Fibroblast of skin of right biceps (primary cell): ENCODE measurements around the gene TCF4.

ENCODE experiments used
- DNase-seq: peaks from one replicate; pipeline ENCODE4 v3.0.0-alpha.2; 2013

The TCF4 gene

DNA sequence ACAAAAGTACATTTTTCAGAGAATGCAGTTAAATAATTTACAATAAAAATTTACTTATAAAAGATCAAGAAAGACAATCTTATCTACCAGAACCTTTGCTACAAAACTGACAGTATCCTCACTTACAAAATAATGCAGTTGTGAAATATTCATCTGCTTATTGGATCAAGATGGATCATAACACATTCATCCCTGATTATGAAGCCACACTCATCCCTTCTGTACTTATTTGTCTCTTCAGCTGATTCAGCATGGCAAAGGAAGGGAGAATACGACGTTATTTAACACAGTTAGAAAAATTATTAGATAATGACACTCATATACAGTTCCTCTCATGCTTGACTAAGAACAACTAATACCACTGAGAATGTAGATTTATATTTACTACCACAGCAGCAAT is 46.4 kb downstream of the TCF4 start:
- DNase-seq, result peak; percentile 45

DNA sequence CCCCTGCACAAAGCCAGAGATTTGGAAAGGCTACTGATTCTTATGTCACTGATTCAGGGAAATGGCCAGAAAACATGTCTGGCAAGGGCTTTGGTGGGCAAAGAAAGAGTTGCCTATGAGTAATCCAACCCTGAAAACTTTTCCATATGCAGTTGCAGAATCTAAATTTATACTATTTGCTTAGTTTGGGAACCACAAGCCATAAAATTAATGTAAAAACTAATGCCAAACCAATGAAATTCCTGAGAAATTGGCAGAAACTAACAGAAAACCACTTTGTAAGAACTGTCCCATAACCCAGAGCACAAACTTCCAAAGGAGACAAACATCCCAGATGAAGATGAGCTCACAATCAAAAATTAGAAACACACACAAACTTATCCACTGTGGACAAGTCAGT is 48.8 kb downstream of the TCF4 start:
- peak; percentile 68 for DNase-seq

DNA sequence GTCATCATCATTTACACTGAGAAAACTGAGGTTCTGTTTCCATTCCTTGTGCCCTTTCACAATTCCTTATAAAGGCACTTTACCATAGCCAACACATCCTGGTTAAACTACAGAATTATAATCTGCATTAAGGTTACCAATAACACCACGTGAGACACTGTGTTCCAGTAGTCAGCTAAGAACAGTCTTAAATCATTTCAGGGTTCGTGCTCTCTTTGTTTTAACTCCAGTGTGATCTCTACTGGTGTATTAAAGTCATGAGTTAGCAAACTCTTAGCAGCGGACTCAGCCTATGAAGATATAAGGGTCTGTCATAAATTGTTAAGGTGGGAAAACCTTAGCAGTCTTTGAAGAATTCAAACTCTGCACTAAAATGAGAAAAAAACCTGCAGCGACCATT is 53.0 kb downstream of the TCF4 start:
- no peak for DNase-seq

DNA sequence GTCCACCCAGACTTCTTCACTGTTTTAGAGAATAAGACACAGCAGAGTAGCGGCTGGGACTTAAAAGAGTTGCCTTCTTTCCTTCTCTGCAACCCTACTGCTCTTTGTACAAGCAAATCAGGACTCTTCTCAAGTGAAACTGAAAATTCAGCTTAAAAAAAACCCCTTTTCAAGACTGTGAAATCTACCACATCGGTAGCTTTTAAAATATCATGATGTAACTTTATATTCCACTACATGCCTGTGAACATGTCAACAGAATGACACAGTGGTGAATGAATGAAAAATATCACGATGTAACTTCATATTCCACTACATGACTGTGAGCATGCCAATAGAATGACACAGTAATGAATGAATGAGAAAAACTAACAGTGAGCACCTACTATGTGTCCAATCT is 53.4 kb downstream of the TCF4 start:
- peak; percentile 67 for DNase-seq

DNA sequence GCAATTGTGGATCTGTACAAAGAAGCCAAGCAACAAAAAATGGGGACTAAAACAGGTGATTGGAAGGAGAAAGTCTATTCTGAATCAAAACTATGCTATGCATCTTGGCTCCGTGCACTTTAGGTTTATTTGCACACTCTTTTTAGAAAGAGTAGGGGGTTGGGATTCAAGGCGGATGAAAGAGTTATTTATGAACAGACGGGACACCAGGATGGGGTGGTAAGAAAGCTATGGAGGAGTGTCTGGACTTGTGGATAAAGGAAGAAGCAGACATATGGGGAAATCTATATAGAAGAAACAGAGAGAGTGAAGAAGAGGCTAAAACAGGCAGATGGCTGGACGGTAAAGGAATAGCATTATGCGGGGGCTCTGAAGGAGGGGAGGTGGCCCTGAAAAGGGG is 57.8 kb downstream of the TCF4 start:
- DNase-seq, result no peak

DNA sequence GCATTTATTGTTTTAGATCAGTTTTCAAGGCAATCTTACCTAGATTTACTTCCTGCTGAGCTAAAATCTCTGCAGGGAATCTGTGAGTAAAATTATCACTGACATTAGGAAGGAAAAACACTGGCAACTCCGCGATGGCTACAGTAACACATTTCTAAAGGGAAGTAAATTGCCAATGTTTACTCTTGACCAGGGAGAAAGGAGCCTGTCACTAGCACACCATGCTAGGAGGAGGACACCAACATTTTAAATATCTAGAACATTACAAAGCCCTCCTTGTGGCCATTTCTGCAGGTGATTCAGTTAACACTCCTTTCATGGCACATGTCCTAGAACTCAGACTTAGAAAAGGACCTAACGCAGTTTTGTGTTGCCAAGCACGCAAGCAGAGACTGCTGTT is 58.4 kb downstream of the TCF4 start:
- no peak for DNase-seq

DNA sequence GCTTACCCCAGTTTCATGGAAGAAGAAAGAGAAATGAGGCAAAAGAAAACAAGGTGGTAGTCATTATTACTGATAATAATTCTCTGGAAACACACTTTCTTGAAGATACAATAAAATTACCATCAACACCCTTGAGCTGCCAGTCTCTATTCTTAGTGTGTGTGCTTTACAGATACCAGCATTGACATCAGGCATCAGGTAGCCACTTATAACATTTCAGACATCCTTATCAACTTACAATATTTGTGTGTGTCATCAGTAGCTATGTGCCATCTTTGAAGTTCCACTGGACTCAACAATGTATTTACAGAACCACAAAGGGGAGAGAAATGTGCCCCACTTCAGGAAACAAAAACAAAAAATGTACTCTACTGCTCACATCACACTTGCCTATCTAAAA is 62.1 kb downstream of the TCF4 start:
- no peak for DNase-seq

DNA sequence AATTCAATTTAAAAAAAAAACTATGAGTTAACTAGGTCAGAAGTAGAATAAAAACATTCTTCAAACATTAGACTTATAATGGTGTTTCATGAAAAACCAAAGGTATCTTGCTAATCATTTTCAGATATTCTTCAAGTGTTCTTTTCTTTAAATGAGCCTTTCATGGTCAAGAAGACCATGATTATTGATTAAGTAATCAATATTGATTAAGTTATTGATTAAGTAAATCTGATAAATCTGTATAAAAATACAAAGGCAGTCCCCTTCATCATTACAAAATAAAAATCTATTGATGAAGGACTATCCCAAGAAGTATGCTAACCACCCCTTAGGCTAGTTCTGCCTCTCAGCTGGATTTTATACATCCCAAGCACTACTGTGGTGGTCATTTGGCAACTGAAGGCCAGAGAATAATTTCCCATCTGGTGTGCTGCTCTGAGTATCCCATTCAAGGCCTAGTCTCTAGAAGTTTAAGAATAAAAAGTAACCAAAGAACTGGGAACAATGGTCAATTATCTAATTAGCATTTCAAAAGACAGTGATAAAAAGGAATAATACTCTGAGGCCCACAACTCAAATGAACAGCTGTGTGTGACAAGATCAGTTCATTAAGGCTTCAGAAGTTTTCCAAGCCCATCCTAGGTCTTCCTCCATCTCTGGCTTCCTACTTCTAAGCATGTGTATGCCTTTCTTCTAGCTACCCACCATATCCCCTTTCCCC is 63.5 kb downstream of the TCF4 start:
- DNase-seq, result no peak

DNA sequence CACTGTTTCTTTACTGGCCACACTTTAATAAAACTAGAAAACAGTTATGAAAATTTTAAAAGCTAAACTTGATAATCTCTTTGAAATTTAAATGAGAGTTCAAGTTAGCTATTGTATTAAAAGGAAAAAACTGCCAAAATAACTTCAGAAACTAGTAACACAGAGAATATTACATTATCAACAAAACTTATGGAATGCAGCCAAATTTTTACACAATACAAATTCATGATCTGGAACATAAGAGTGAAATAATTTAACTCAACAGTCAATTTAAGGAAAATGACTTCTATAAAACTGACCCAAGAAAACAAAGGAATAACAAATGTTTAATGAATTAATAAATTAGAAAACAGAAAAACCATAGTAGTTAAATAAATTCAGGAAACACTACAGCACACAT is 65.0 kb downstream of the TCF4 start:
- DNase-seq, result no peak

DNA sequence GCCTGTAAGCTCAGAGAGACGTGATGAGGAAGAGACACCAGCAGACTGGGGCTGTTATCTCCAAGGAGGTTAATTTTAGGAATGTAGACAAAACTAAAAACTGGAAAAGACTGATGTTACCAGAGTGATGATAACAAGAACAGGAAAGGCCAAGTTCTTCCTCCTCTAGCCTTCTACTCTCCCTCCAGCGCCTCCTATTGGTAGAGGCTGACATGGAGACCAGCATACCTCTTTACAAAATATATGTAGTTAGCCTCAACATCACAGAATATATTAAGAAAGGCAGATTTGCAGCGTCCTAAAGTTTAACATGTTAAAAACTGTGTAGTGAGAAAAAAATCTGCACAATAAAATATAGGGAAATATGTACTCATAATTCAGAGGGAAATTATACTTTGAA is 66.0 kb downstream of the TCF4 start:
- no peak for DNase-seq

DNA sequence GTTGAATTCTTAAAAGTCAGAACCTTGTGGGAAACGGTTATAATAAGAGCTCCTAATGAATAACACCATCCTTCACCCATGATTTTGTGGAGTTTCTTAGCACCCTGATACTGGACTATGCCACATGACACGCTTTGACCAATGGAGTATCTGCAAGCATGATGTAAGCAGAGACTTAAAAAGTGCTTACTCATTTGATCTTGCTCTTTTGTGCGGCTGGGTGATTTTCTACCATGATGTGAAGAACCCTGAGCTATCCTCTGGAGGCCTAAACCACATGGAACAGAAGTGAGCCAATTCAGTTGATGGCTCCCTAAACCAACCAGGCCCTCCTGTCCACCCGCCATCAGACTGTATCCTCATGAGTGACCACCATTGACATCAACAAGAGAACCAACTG is 70.9 kb downstream of the TCF4 start:
- no peak for DNase-seq

DNA sequence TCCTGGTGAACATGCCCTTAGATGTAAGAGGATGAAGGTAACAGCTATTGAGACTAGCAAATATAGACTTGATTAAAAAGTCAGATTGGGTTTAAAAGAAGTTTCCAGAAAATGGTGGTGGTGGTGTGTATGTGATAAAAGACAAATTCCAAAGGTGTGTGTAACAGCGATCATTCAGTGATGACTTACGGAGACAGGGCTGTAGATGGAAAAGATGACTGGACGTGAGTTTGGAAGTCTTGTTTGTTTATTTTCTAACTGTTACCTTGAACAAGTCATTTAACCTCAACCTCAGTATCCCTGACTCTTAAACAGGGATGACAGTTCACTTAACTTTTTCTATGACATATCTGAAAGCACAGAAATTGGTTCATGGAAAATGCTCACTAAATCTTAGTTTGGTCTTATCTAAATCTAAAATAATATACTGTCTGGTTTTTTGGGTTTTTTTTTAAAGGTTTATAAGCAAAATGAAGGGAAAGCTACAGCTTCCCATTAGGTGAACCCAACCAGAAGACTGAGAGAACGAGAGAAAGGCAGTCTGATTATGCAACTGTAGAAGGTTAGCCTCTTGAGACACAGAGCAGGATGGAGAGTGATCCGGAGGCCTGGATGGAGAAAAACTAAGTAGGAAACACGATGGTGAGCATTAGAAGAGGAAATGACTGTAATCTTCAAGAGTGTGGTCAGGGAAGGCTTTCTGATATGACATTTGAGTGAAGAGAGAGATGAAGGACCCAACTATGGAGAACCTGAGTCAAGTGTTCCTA is 71.9 kb downstream of the TCF4 start:
- DNase-seq, result peak; percentile 79

DNA sequence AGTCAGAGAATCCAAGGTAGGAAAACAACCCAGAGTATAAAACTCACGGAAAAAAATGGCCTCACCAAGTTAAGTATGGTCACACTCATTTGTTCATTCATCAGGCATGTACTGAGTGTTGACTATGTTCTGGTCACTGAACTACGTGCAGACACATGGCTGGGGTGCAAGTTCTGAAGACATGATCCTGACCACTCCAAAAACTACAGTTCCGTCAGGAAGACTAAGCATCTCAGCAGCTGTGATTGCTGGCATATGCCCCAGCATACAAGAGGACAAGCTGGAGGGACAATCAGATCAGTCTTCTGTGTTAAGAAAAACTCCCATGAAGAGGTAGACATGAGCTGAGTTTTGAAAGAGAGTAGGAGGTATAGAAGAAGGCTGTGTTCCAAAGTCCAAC is 72.8 kb downstream of the TCF4 start:
- DNase-seq, result no peak

DNA sequence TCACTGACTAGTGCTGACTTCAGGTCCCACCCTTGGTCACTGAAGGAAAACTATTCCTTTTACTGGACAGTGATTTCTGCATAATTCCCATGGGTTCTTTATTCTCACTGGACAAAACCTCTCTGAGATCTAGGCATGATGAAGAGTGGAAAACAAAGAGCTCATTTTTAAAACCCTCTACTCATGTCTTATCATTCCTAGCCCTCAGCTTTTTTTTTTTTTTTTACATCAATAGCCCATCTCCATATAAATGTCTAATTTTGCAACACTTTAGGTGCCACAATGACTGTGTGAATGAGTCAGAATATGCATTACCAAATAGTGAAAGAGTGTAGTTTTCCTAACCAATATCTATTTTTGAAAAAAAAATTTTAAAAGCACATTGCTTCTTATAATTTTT is 74.8 kb downstream of the TCF4 start:
- peak; percentile 48 for DNase-seq

DNA sequence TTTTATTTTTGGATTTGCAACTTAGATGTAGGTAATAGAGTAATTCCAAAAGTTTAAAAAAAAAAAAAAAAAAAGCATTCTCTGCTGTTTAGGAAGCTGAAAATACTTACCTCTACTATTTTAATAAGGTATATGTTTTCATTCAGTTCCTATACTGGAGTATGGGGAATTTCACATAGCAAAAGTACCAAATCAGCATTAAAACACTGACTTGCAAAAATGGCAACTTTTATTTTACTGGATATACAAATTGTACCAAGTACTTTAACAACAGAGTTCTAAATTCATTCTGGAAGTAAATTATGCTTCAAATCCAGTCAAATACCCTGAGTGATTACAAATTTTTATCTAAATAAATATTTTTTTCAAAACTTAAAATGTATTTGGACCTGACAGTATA is 76.7 kb downstream of the TCF4 start:
- DNase-seq, result no peak

DNA sequence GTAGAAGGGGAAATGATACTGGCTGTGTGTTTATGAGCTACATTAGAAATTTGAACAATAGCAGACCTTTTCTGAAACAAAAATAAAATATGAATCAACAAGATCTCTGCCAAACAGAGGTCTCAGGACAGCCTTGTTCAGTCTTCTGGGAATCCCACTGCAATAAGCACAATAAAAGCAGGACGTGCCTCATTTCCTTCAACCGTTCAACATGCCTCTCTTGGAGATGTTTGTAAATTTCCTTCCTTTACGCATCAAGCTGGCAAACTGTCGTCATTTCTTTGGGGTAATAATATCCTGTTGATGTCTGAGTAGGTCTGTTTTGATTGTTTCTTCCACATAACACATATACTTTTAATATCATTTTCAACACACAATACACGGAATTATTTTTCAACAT is 77.2 kb downstream of the TCF4 start:
- DNase-seq, result peak; percentile 84

DNA sequence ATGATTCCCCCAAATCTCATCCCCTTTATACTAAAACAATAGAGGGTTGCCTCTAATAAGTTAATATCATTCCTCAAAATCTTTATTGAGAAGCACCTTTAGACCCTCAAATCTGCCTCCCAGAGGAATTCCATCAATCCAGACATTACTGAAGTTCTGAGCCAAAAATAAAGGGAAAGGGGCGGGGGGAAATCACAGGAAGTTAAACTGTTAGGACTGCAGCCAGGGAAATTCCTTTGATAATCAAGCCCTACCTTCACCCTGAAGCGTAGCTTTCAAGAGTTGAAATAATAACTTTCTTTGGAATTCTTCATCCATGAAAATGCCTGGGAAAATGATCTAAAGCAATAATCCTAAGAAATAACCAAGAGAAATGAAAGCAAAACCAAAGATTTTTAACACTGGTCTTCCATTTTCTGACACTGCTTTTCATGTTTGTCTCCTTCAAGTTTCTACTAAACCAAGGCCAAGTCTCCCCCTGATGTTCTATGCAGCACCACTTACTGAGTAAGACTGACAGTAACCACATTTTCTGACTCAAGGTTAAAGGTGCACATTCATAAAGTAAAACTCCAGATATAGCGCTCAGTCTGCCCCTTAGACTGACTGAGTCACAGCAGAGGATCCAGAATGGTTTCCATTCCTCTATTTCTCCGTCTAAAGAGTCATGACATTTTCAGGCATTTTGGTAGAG is 78.2 kb downstream of the TCF4 start:
- peak; percentile 95 for DNase-seq

DNA sequence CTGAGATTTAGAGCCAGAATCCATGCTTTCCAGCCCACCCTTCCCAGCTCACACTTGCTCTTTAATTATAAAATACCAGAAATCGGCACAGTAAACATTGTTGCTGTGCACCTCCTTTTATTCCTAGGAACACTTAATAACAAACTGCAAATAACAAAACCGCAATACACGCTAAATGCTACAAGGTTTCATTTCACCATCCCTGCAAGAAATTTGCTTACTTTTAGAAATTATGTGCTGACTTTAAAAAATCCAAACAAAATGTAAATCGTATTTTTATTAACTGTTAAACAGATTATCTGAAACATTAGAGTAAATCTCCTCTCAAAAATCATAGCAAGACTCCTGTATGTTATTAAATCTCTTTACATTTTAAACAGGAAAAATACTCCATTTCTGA is 79.3 kb downstream of the TCF4 start:
- no peak for DNase-seq

DNA sequence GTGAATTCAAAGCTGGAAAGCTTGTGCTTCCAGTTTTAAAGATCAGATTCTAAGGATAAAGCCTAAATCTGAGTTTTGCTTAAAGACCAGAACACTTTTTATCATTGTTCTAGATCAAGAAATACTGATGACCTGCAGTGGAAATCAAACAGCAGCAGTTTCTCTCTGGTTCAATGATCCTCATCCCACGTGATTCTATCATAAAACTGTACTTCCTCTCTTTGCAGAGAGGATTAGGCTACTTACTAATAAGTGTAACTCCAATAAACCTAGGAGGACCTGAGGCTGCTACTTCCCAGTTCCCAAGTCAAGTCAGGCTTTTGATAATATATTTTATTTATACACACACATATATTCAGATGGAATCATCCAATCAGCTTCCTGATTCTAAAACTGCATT is 81.9 kb downstream of the TCF4 start:
- DNase-seq, result no peak

DNA sequence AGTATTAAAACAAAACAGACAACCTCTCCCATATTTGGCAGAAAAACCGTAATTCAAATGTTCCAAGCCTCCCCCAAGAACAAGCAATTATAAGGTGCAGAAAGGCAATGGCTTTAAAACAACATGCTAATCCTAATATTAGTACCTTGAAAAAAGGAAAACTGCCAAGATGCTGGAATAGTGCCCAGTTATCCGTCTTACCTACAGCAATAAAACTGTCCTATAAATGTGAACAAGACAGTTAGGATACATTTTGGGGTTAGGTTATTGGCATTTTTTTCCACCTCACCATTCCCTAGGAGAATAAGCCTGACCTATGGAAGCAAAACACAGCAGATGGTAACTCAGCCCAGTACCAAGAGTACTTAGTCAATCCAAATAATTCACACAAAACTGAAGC is 83.2 kb downstream of the TCF4 start:
- DNase-seq, result no peak

DNA sequence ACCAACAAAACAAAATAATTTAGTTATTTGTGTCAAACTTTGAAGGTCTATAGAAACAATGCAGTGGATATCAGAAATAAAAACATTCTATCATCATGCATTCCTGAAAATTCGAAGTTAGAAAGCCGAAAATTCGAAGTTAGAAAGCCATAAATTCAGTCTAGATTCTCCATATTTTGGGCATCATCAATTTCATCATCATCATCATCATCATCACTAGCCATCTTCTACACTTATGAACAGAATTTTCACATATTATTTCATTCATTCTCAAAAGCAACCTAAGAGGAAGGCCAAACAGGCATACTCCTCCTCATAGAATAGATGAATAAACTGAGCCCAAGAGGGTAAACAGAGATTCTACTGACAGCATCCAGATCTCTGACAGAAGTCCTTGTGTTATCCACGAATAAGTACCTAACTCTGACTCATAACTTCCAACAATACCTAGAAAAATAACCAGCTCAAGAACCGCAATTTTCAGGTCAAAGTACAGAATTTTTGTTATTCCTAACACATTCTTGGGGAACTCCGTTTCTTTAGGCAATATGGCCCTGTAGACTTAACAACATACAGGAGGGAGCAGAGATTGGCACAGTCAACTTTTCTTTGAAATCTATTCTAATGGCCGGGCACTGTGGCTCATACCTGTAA is 84.7 kb downstream of the TCF4 start:
- DNase-seq, result no peak

DNA sequence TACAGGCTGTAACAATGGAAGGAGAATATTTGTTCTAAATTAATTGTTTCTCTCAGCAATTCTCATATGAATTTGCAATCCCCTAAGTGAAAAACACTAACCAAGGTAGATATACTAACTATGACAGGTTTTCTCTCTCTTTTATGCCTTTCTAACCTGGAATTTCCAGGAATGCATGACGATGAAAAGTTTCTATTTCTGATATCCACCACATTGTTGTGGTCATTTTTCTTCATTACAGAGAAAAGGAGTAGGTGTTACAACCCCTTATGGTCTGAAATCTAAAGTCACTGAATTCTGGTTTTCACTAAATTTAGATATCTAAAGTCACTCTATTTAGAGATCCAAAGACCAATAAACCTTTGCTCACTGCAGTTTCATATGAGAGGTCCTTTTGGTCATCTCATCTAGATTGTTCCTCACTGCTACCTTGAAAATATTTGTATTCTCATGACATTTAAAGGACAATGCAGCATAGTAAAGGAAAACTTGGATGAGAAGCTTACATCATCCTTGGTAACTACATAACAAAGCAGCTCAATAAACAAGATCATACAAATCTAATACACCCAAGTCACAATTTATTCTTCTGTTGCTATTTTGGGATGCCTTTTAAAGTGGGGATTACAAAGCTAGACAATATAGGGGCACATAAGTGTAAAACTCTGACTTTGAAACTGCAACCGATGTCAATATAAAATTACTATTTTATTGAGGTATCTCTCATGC is 85.8 kb downstream of the TCF4 start:
- peak; percentile 55 for DNase-seq

DNA sequence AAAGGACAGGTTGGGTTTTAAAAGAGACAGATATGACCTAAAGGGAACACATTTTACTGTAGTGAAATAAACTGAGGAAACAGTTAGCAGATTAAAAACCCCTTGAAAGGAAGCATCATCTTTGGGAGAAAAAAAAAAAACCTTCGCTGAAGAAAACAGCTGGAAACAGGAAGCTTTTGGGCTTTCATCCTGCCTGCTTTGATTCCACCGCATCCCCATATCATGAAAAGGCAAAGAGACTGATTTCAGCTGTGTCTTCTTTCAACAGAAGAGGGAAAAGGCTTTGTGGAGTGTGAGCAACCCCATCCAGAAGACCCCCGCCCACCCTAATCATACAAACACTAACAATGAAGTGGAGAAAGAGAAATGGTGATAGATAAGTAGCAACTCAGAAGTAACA is 86.4 kb downstream of the TCF4 start:
- DNase-seq, result no peak
